Measurements from ENCODE around the gene CD151.
A peak's percentile ranks its signal among the peaks of the same experiment; 100 is the strongest.

The CD151 gene

GRCh38 chr11:843086-843734 is 10.5 kb downstream of the CD151 start:
- H3K36me3 ChIP-seq (ENCODE audit: insufficient read depth, low read length), result peaks cover 29% of the 10 kb centered on the region
- H3K9me2 ChIP-seq (ENCODE audit: low read depth, low read length), result no peaks in the 10 kb centered on the region
- no peak overlapping the region for H2AFZ ChIP-seq (ENCODE audit: low read length)
- peak overlapping the region; percentile 99 for H3K4me3 ChIP-seq (ENCODE audit: low read depth, low read length, poor library complexity, severe bottlenecking)
- H3K27me3 ChIP-seq (ENCODE audit: insufficient read depth, low read length), result 0 out of 2 replicates have a peak, but pooled peaks cover 4% of the 10 kb centered on the region
- peak overlapping the region; percentile 98 for H3K9ac ChIP-seq (ENCODE audit: low read length)
- H4K20me1 ChIP-seq (ENCODE audit: insufficient read depth, low read length), result no peaks in the 10 kb centered on the region
- peak overlapping the region; percentile 70 for H3K4me2 ChIP-seq (ENCODE audit: low read length)
- peaks cover 8% of the 10 kb centered on the region; the same call in 1 of the 2 replicates for H3K79me2 ChIP-seq (ENCODE audit: insufficient read depth, low read length)
- no peak overlapping the region for H3K27ac ChIP-seq (ENCODE audit: low read depth, low read length, poor library complexity, severe bottlenecking)
- no peak for TF ChIP-seq EZH2 (IDR thresholded peaks at IDR 0.05; ENCODE audit: borderline replicate concordance, low read length)
- no peak for TF ChIP-seq CTCF (IDR thresholded peaks at IDR 0.05; ENCODE audit: low read length)
- no peaks in the 10 kb centered on the region for H3K9me3 ChIP-seq (ENCODE audit: low read length)
- no peaks in the 10 kb centered on the region for H3F3A ChIP-seq (ENCODE audit: insufficient read depth, low read length)
- H3K4me1 ChIP-seq (ENCODE audit: insufficient read depth, low read length, severe bottlenecking), result peaks cover 28% of the 10 kb centered on the region

- Histone ChIP-seq H3K27me3 (ENCODE audit: insufficient read depth, low read length) (0 out of 2 replicates have a peak, but pooled peaks cover 4% of the 10 kb centered on the region), H3K4me1 (ENCODE audit: insufficient read depth, low read length, severe bottlenecking) (peaks cover 35% of the 10 kb centered on the region), H3F3A (ENCODE audit: insufficient read depth, low read length) (no peaks in the 10 kb centered on the region), H3K9ac (ENCODE audit: low read length) (no peak overlapping the region; the same call in 1 of the 2 replicates), H3K4me2 (ENCODE audit: low read length) (peak overlapping the region; percentile 70; the same call in 1 of the 2 replicates), H3K9me2 (ENCODE audit: low read depth, low read length) (no peaks in the 10 kb centered on the region), H3K36me3 (ENCODE audit: insufficient read depth, low read length) (peaks cover 22% of the 10 kb centered on the region), H3K4me3 (ENCODE audit: low read depth, low read length, poor library complexity, severe bottlenecking) (peak overlapping the region; percentile 99), H3K27ac (ENCODE audit: low read depth, low read length, poor library complexity, severe bottlenecking) (no peak overlapping the region), H3K79me2 (ENCODE audit: insufficient read depth, low read length) (peaks cover 8% of the 10 kb centered on the region; the same call in 1 of the 2 replicates), H2AFZ (ENCODE audit: low read length) (no peak overlapping the region), H4K20me1 (ENCODE audit: insufficient read depth, low read length) (no peaks in the 10 kb centered on the region), H3K9me3 (ENCODE audit: low read length) (no peaks in the 10 kb centered on the region)
- TF ChIP-seq CTCF (IDR thresholded peaks at IDR 0.05; ENCODE audit: low read length) (no peak), EZH2 (IDR thresholded peaks at IDR 0.05; ENCODE audit: borderline replicate concordance, low read length) (no peak)
Measured at GRCh38 chr11:843818-844692, 11.3 kb downstream of the CD151 start.

GRCh38 chr11:844693-845644 is 12.2 kb downstream of the CD151 start:
- no peak overlapping the region for H3K4me2 ChIP-seq (ENCODE audit: low read length)
- peaks cover 12% of the 10 kb centered on the region for H3K36me3 ChIP-seq (ENCODE audit: insufficient read depth, low read length)
- H3F3A ChIP-seq (ENCODE audit: insufficient read depth, low read length), result no peaks in the 10 kb centered on the region
- H4K20me1 ChIP-seq (ENCODE audit: insufficient read depth, low read length), result no peaks in the 10 kb centered on the region
- H3K4me1 ChIP-seq (ENCODE audit: insufficient read depth, low read length, severe bottlenecking), result peaks cover 37% of the 10 kb centered on the region
- no peaks in the 10 kb centered on the region for H3K9me3 ChIP-seq (ENCODE audit: low read length)
- no peaks in the 10 kb centered on the region for H3K9me2 ChIP-seq (ENCODE audit: low read depth, low read length)
- H2AFZ ChIP-seq (ENCODE audit: low read length), result no peak overlapping the region
- peaks cover 8% of the 10 kb centered on the region; the same call in 1 of the 2 replicates for H3K79me2 ChIP-seq (ENCODE audit: insufficient read depth, low read length)
- TF ChIP-seq CTCF (IDR thresholded peaks at IDR 0.05; ENCODE audit: low read length), result no peak
- TF ChIP-seq EZH2 (IDR thresholded peaks at IDR 0.05; ENCODE audit: borderline replicate concordance, low read length), result no peak
- H3K9ac ChIP-seq (ENCODE audit: low read length), result no peak overlapping the region
- H3K4me3 ChIP-seq (ENCODE audit: low read depth, low read length, poor library complexity, severe bottlenecking), result no peak overlapping the region
- 0 out of 2 replicates have a peak, but pooled peaks cover 4% of the 10 kb centered on the region for H3K27me3 ChIP-seq (ENCODE audit: insufficient read depth, low read length)
- H3K27ac ChIP-seq (ENCODE audit: low read depth, low read length, poor library complexity, severe bottlenecking), result no peak overlapping the region
